Activated naive CD4-positive, alpha-beta T cell treated with anti-CD3 and anti-CD28 coated beads for 36 hours (primary cell): Measurements from ENCODE around the gene CD72. TPM values are rescaled to one million over a fixed set of nuclear protein-coding genes. Genes with fewer than 3 reads are reported as not detected.

Source experiments
- CTCF ChIA-PET: fragments of 350-600 bp; sonication (Branson Sonifier 250); formaldehyde crosslinking; loops from one replicate; lab custom pipeline; 2021; ENCODE audit warnings: antibody characterized with exemption; lab: Charles Lee
- DNase-seq: peaks from one replicate; pipeline ENCODE4 v3.0.0-alpha.2; 2020
- H3K27ac Mint-ChIP-seq: one replicate; pipeline ENCODE4 v1.8.0; 2021; ENCODE audit warnings: mild to moderate bottlenecking, mixed read lengths
- H3K27me3 Mint-ChIP-seq: one replicate; pipeline ENCODE4 v1.8.0; 2021; ENCODE audit warnings: low read depth, mixed read lengths
- H3K36me3 Mint-ChIP-seq: one replicate; pipeline ENCODE4 v1.8.0; 2021; ENCODE audit warnings: low read depth, mixed read lengths
- H3K4me1 Mint-ChIP-seq: one replicate; pipeline ENCODE4 v1.8.0; 2021; ENCODE audit warnings: low read depth, mixed read lengths
- H3K4me3 Mint-ChIP-seq: one replicate; pipeline ENCODE4 v1.8.0; 2021; ENCODE audit warnings: mild to moderate bottlenecking, moderate library complexity, mixed read lengths
- H3K9me3 Mint-ChIP-seq: one replicate; pipeline ENCODE4 v1.8.0; 2021; ENCODE audit warnings: mixed read lengths
- intact Hi-C: fragments of 100-400 bp; cut with micrococcal nuclease; formaldehyde crosslinking; loops from one replicate; pipeline ENCODE4 v1.15.1; 2023
- total RNA-seq, 2 experiments: library from RNA; stranded (reverse); gene quantifications; one replicate each; pipeline ENCODE4 v1.2.3, GENCODE V29; 2021

Gene CD72
- total RNA-seq, 2 experiments from 2014 or later = 2.9 to 4.5 TPM

DNA sequence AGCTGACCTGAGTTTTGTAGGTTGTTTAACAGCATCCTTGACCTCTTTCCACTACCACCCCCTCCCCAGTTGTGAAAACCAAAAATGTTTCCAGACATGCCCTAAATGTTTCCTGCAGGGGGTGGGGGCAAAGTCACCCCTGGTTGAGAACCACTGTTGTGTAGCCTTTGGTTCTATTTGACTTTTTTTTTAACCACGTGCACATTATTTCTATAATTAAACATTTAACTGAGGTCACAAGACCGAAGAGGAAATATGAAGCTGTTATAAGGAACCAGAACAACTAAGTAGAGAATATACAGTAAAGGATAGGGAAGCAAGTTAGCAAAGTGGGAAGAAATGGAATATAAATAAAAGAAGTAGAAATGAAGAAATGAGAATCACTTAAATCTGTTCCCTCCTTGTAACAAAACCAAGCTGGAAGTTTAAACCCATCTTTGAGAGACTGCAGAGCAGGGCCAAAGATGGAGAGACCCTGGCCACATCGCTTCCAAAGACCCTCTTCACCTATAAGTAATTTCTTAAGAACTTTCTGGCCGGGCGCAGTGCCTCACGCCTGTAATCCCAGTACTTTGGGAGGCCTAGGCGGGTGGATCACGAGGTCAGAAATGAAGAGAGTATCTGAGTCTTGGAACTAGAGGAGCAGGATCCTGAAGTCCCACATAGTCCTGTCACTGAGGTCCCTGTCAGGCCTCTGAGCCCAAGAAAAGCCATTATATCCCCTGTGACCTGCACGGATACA is 18.1 kb upstream of the CD72 start:
- no peak for DNase-seq
- intact Hi-C loops = no loop called here
- no peaks in the 10 kb centered on the region for H3K27me3 Mint-ChIP-seq
- peaks cover 3% of the 10 kb centered on the region for H3K9me3 Mint-ChIP-seq
- peaks cover 6% of the 10 kb centered on the region for H3K36me3 Mint-ChIP-seq
- H3K27ac Mint-ChIP-seq = no peak overlapping the region
- CTCF ChIA-PET = interaction anchor here (0.6 to 1.8 kb wide), 4 partner anchors 11 to 25 kb away, joined by 3 to 9 read pairs (median 6); no protein-coding TSS in a partner anchor
- no peak overlapping the region for H3K4me3 Mint-ChIP-seq
- peaks cover 46% of the 10 kb centered on the region for H3K4me1 Mint-ChIP-seq

GRCh38 chr9:35635730-35636129 is 17.5 kb upstream of the CD72 start:
- peaks cover 46% of the 10 kb centered on the region for H3K4me1 Mint-ChIP-seq
- H3K9me3 Mint-ChIP-seq = peaks cover 3% of the 10 kb centered on the region
- H3K27me3 Mint-ChIP-seq = no peaks in the 10 kb centered on the region
- H3K27ac Mint-ChIP-seq = no peak overlapping the region
- intact Hi-C loops = no loop called here
- no peak overlapping the region for H3K4me3 Mint-ChIP-seq
- CTCF ChIA-PET = interaction anchor here (1.1 to 1.8 kb wide), 3 partner anchors 12 to 25 kb away, joined by 4 to 9 read pairs (median 8); no protein-coding TSS in a partner anchor
- DNase-seq = no peak
- peaks cover 3% of the 10 kb centered on the region for H3K36me3 Mint-ChIP-seq

DNA sequence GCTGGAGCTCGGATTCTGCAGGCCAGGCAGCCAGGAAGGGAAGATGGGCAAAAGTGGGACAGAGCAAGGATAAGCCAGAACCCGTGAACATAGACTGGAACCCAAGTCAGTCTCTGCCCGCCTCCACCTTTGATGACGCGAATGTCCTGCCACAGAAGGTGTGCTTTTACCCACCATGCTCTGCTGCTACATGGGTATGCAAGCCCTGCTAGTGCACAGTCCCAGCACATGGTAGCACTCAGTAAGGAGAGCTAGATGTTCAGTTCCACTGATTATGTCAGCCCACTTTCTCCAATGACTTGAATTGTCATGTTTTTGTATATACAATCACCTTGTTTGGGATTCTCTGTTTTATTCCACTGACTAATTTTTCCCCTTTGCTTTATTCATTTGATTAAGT is 11.4 kb upstream of the CD72 start:
- H3K27me3 Mint-ChIP-seq = no peaks in the 10 kb centered on the region
- no peak overlapping the region for H3K27ac Mint-ChIP-seq
- CTCF ChIA-PET = interaction anchor here (0.7 to 3.9 kb wide), 6 partner anchors 14 to 512 kb away, joined by 3 to 17 read pairs (median 6); no protein-coding TSS in a partner anchor

DNA sequence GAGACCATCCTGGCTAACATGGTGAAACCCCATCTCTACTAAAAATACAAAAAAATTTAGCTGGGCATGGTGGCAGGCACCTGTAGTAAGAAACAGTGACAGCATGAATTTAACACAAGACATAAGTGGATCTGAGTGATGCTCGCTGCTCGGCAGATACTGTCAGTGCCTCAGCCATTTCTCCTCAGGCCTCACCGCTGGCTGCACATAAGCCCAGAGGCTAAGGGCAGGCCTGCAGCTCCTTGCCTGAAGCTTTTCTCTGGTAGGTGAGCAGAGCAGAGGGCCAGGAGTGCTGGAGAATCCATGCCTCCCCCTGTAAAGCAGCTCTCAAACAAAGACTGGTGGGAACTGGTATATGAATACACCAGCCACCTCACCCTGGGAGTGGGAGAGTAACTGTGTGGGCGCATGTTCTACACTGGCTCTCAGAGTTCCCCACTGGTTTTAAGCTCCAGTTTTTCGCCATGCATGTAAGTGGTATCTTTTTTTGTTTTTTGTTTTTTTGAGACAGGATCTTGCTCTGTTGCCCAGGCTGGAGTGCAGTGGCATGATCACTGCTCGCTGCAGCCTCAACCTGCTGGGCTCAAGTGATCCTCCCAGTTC is 10.3 kb upstream of the CD72 start:
- Mint-ChIP-seq H3K36me3 (no peaks in the 10 kb centered on the region), H3K9me3 (no peaks in the 10 kb centered on the region), H3K27ac (no peak overlapping the region), H3K27me3 (no peaks in the 10 kb centered on the region), H3K4me1 (no peaks in the 10 kb centered on the region), H3K4me3 (no peak overlapping the region)
- DNase-seq = no peak
- CTCF ChIA-PET = interaction anchor here (0.8 to 3.9 kb wide), 5 partner anchors 9 to 68 kb away, joined by 4 to 17 read pairs (median 7); no protein-coding TSS in a partner anchor
- intact Hi-C loops = no loop called here

More for the DNA sequence above, 11.4 kb upstream of the CD72 start:
- intact Hi-C loops = no loop called here
- Mint-ChIP-seq H3K4me3 (no peak overlapping the region), H3K4me1 (no peaks in the 10 kb centered on the region), H3K9me3 (no peaks in the 10 kb centered on the region), H3K36me3 (no peaks in the 10 kb centered on the region)
- no peak for DNase-seq

DNA sequence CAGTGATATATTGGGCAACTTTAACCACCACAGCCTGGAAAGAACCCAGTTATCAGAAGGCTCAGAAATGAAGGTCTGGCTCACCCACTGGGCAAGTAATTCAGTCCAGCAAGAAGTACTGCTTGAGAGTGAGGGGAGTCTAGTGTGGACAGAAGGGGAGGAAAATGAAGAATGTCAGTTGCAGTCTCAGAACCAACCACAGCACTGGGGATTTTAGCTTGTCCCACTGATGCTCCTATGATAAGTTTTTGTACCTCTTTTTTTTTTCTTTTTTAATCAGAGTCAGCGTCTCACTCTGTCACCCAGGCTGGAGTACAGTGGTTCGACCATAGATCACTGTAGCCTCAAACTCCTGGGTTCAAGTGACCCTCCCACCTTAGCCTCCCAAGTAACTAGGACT is 9.4 kb upstream of the CD72 start:
- no peaks in the 10 kb centered on the region for H3K36me3 Mint-ChIP-seq
- H3K4me3 Mint-ChIP-seq = no peak overlapping the region
- H3K4me1 Mint-ChIP-seq = no peaks in the 10 kb centered on the region
- H3K27ac Mint-ChIP-seq = no peak overlapping the region
- no peaks in the 10 kb centered on the region for H3K9me3 Mint-ChIP-seq
- intact Hi-C loops = no loop called here
- DNase-seq = no peak
- CTCF ChIA-PET = interaction anchor here (3.9 kb wide), 1 partner anchor 16 kb away, joined by 17 read pairs; no protein-coding TSS in a partner anchor
- no peaks in the 10 kb centered on the region for H3K27me3 Mint-ChIP-seq

- DNase-seq = no peak
- Mint-ChIP-seq H3K4me3 (no peak overlapping the region), H3K27ac (peak overlapping the region; percentile 43), H3K36me3 (no peaks in the 10 kb centered on the region), H3K4me1 (peaks cover 28% of the 10 kb centered on the region), H3K27me3 (no peaks in the 10 kb centered on the region), H3K9me3 (no peaks in the 10 kb centered on the region)
- intact Hi-C loops = loop anchor here (2.0 kb wide), 2 partner anchors 19 to 27 kb away; no protein-coding TSS in a partner anchor
- CTCF ChIA-PET = interaction anchor here (0.6 to 10.9 kb wide), 9 partner anchors 9 to 323 kb away, joined by 3 to 142 read pairs (median 5); partner anchors contain the start of genes ARHGEF39, CCDC107, RMRP and SIT1
These were observed 1.6 kb upstream of the CD72 start for GRCh38 chr9:35619800-35620158.

DNA sequence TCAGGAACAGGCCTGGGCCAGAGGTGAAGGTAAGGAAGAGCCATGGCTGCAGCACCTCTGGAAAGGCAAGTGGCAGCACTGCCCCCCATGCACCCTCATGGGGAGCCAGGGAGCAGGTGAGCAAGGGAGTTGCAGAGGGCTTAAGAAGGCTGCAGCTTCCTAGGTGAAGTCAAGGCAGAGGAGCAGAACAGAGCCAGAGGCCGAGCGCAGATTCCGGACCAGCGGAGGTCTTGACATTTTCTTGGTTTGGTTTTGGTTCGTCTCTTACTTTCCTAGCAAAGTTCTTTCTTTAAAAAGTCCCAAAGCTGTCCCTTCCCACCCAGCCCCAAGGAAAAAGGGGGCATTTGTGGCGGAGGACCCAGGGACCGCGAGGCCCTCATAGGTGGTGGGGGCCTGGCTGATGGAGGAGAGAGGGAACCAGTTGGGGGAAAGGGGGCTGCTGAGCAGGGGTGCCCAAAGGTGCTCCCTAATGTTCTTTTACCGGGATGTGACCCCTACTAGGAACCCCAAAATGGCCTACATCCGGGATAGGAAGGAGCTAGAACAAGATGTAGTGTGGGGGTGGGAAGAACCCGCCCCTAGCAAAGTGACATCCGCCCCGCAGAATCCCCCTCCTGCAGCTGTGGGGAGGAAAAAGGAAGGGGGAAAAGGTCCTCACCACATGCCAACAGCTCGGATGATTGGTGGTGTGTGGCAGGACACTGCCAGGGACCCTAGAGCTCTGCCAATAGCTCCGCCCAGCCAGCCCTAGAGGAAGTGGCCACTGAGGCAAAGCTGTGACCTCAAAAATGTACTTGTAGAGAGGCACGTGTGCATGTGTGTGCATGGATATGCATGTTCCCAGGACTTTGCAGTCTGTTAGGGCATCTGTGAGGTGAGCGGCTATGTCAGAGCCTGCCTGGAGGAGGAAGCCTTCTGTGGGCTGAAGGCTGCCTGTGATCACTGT is 914 bp upstream of the CD72 start:
- intact Hi-C loops = loop anchor here (2.0 kb wide), 2 partner anchors 20 to 28 kb away; no protein-coding TSS in a partner anchor
- peak overlapping the region; percentile 4 for H3K4me3 Mint-ChIP-seq
- no peaks in the 10 kb centered on the region for H3K27me3 Mint-ChIP-seq
- no peaks in the 10 kb centered on the region for H3K9me3 Mint-ChIP-seq
- DNase-seq = peak; percentile 52
- CTCF ChIA-PET = interaction anchor here (0.6 to 10.9 kb wide), 9 partner anchors 8 to 322 kb away, joined by 3 to 142 read pairs (median 5); partner anchors contain the start of genes ARHGEF39, CCDC107, RMRP and SIT1
- peak overlapping the region; percentile 43 for H3K27ac Mint-ChIP-seq
- peaks cover 28% of the 10 kb centered on the region for H3K4me1 Mint-ChIP-seq
- H3K36me3 Mint-ChIP-seq = no peaks in the 10 kb centered on the region

DNA sequence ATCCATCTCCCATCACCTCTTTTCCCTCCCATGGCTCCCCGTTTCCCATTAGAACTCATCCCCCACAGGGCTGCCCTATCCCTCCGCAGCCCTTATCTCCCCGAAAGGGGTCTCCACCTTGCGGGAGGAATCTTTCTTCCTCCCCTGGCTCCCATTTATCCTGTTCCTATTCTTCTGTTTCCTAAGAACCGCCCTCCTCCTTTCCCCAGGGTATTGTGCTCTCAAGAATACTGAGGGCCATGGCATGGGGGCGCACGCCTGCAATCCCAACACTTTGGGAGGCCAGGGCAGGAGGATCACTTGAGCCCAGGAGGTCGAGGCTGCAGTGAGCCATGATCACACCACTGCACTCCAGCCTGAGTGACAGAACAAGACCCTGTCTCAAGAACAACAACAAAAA is 665 bp downstream of the CD72 start:
- no peaks in the 10 kb centered on the region for H3K27me3 Mint-ChIP-seq
- CTCF ChIA-PET = interaction anchor here (0.5 to 10.9 kb wide), 14 partner anchors 8 to 329 kb away, joined by 3 to 142 read pairs (median 4); partner anchors contain the start of genes CREB3, RMRP, SIT1 and TLN1
- intact Hi-C loops = loop anchor here (1.0 kb wide), 2 partner anchors 13 to 115 kb away; partner anchors contain the start of genes CREB3 and TLN1
- no peaks in the 10 kb centered on the region for H3K36me3 Mint-ChIP-seq
- peak overlapping the region; percentile 79 for H3K4me3 Mint-ChIP-seq
- H3K4me1 Mint-ChIP-seq = peaks cover 28% of the 10 kb centered on the region
- peak overlapping the region; percentile 47 for H3K27ac Mint-ChIP-seq
- H3K9me3 Mint-ChIP-seq = no peaks in the 10 kb centered on the region
- no peak for DNase-seq

DNA sequence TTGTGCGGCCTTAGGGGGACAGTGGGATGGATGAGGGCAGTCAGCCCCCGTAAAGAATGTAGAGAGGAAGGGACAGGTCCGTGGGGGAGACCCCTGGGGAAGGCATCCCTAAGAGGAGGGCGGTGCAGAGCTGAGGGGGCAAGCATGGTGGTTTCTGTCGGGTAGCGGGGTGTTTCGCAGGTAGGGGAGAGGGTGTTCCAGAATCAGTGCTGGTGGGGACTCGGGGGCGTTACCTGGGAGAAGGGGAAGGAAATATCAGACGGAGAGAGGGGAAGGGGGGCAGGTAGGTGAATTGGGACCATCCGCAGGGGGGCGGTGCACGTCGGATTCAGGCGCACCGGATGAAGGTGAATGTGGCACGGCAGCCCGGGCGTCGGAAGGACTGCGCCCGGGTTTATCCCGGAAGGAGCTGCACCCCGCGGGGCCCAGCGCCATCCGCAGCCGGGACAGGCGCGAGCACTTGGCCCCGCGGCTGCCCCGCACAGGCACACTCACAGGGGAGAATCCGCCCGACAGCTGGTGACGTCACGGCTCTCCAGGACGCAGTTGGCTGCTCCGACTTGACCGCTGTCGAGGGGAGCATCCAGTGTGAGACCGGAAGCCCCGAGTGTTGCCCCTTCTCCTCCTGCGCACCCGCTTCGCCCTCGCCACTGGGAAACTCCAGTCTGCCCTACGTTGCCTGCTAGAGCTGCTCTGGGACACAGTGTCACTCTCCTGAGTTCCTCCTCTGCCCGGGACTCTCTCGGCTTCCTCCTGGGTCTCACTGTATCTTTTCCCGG is 1.3 kb downstream of the CD72 start:
- no peaks in the 10 kb centered on the region for H3K9me3 Mint-ChIP-seq
- peak overlapping the region; percentile 47 for H3K27ac Mint-ChIP-seq
- no peaks in the 10 kb centered on the region for H3K36me3 Mint-ChIP-seq
- intact Hi-C loops = loop anchor here (1.0 kb wide), 2 partner anchors 13 to 115 kb away; partner anchors contain the start of genes CREB3 and TLN1
- DNase-seq = peak; percentile 79
- CTCF ChIA-PET = interaction anchor here (0.5 to 10.9 kb wide), 21 partner anchors 8 to 330 kb away, joined by 3 to 142 read pairs (median 4); partner anchors contain the start of genes CREB3, HINT2, RMRP and SIT1
- H3K4me3 Mint-ChIP-seq = peak overlapping the region; percentile 79
- no peaks in the 10 kb centered on the region for H3K27me3 Mint-ChIP-seq
- peaks cover 28% of the 10 kb centered on the region for H3K4me1 Mint-ChIP-seq

GRCh38 chr9:35615981-35616680 is 2.1 kb downstream of the CD72 start:
- Mint-ChIP-seq H3K27ac (no peak overlapping the region), H3K4me1 (peaks cover 33% of the 10 kb centered on the region), H3K27me3 (no peaks in the 10 kb centered on the region), H3K36me3 (no peaks in the 10 kb centered on the region), H3K9me3 (no peaks in the 10 kb centered on the region), H3K4me3 (peak overlapping the region; percentile 79)
- intact Hi-C loops = no loop called here
- CTCF ChIA-PET = interaction anchor here (0.6 to 10.9 kb wide), 20 partner anchors 9 to 267 kb away, joined by 3 to 142 read pairs (median 4); partner anchors contain the start of genes CCDC107, CREB3, HINT2 and RMRP
- no peak for DNase-seq
